GM18909 (cell line): ENCODE results near the gene SLC29A2.
A peak's percentile ranks its signal among the peaks of the same experiment; 100 is the strongest.
"Not testable (repeated sequence)": the region's sequence is repeated elsewhere in the genome, so short reads cannot be mapped to it uniquely, and the experiment has no call there.

Experiments
- ATAC-seq: cut with Tn5 transposase; IDR thresholded peaks from one replicate; pipeline ENCODE4 v1.9.1; 2021; ENCODE audit warnings: mild to moderate bottlenecking; ENCODE audit not compliant: unreplicated experiment, poor library complexity

Gene SLC29A2

GRCh38 chr11:66321606-66322005 is 50.0 kb downstream of the SLC29A2 start:
- no peak for ATAC-seq

GRCh38 chr11:66320748-66321147 is 50.8 kb downstream of the SLC29A2 start:
- not testable (repeated sequence) for ATAC-seq

- not testable (repeated sequence) for ATAC-seq
These were observed 51.3 kb downstream of the SLC29A2 start for GRCh38 chr11:66320289-66320688.

GRCh38 chr11:66318600-66318970 is 53.0 kb downstream of the SLC29A2 start:
- no peak for ATAC-seq

DNA sequence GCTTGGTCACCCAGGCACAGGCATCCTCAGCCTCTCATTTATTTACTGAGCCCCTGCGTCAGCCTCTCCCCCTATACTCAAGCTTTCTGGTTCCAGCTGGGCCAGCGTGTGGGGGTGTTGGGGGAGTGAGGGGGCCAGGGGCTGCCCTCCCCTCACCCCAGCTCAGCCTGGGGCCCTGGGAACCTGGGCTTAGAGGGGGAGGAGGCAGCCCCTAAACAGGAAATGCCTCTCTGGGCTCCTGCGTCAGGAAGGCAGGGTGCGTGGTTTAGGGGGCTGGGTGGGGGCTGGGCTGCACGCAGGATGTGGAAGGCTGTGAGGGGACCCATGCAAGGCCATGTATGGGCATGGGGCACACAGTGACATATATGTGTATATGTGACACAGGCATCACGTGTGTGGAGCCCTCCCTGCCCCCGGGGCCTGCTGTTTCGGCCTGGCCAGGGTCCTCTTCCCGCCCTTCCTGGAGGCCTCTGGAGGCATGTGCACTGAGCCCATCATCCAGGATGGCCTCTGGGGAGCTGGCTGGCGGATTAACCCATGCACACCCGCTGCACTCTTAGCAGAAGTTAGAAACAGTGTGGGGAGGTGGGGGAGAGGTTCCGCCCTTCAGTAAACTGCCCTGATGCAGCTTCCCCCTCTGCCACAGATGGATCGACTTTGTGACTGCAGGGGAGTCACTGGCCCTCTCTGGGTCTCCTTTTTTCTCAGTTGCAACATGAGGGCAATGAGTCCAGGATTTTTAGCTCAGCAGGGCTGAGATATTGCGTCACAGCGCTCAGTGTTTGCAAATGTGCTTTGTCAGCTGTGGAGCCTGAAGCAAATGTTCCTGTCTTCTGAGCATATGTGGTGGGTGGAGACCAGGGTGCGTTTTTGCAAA is 53.6 kb downstream of the SLC29A2 start:
- ATAC-seq, result no peak

GRCh38 chr11:66317322-66317722 is 54.2 kb downstream of the SLC29A2 start:
- ATAC-seq, result no peak

GRCh38 chr11:66316849-66317251 is 54.7 kb downstream of the SLC29A2 start, which contains the start of gene CD248:
Gene CD248, minus strand, starts transcription at chr11:66317044. Its CDS starts 17 bp downstream, at chr11:66317027.
- ATAC-seq, result no peak

DNA sequence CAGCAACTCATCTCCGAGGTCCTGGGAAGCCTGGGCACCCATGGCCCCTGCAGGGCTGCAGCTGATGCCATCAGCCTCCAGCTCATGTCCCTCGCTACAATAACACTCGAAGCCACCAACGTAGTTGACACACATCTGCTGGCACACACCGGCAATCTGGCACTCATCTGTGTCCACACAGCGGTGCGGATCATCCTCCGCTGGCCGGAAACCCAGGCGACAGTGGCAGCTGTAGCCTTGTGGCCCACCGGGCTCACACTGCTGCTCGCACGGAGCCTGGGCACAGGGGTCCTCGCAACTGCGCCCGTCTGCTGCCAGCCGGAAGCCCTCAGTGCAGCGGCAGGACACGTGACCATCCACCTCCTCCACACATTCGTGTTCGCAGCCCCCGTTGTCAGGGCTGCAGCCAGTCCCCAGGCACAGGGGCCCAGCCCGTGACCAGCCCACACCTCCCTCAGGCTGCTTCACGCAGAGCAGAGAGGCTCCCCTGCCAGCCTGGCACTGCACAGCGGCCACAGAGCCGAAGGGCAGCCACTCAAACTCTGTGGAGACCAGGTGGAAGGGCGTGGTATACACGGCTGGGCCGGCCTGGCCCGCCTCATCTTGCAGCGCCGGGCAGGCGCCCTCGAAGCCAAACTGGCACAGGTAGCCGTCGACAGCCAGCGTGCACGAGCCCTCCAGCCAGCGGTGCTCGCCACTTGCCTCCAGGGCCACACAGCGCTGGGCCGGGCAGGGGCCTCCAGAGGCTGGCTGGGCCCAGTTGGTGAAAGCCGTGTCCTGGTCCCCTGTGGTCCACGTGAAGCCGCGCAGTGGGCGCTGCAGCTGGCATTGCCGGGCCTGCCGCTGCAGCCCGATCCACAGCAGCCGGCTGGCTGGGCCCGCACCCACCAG is 55.4 kb downstream of the SLC29A2 start:
- ATAC-seq, result no peak

GRCh38 chr11:66315498-66315885 is 56.1 kb downstream of the SLC29A2 start:
- no peak for ATAC-seq

DNA sequence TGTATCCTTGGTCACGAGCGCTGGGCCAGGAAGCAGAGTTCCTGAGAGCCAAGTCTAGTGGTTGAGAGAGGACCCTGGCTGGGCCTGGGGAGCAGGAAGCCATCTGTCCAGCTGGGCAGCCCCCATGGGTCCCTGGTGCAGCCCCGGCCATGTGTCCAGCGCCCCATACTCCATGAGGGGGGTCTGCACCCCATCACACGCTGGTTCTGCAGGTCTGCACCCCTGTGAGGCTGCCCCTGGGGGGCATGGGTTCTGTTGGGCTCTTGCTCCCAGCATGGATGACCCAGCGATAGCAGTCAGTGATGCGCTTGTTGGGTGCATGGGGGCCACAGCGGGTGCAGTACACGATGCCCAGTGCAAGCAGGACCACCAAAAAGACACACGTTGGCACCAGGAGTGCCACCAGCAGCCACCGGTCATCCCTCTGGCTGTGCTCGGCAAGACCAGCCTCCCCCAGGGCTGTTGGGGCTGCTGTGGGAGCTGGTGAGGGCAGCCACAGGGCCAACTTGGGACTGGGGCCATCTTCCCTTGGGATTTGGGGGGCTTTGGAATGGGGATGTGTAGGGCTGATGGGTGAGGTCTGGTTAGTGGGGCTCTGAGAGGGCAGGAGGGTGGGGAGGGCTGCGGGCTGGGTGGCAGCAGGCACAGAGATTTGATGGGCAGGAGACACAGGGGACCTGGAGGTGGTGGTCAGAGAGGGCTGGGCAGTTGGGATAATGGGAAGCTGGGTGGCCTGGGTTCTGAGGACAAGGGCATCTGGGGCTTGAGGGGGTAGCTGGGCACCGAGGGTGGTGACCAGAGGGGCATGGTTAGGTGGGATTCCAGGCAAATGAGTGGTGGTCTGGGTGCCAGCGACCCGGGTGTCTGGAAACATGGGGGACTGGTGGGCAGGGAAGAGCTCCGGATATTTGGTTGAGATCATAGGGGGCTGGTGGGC is 56.7 kb downstream of the SLC29A2 start:
- no peak for ATAC-seq

DNA sequence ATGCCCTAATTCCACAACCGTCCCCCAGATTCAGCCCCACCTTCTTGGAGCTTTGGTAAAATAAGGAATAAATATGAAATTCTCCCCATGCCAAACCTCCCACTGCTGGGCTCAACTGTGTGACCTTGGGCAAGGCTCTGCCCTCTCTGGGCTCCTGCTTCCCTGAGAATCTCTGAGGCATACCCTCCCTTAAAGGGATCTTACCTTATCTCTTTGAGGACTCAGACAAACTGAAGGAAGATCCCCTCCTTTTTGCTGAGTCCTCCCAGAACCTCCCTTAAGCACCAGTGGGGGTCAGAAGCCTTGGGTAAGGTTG is 57.4 kb downstream of the SLC29A2 start:
- no peak for ATAC-seq

- no peak for ATAC-seq
These were observed 58.0 kb downstream of the SLC29A2 start for GRCh38 chr11:66313321-66314185.

DNA sequence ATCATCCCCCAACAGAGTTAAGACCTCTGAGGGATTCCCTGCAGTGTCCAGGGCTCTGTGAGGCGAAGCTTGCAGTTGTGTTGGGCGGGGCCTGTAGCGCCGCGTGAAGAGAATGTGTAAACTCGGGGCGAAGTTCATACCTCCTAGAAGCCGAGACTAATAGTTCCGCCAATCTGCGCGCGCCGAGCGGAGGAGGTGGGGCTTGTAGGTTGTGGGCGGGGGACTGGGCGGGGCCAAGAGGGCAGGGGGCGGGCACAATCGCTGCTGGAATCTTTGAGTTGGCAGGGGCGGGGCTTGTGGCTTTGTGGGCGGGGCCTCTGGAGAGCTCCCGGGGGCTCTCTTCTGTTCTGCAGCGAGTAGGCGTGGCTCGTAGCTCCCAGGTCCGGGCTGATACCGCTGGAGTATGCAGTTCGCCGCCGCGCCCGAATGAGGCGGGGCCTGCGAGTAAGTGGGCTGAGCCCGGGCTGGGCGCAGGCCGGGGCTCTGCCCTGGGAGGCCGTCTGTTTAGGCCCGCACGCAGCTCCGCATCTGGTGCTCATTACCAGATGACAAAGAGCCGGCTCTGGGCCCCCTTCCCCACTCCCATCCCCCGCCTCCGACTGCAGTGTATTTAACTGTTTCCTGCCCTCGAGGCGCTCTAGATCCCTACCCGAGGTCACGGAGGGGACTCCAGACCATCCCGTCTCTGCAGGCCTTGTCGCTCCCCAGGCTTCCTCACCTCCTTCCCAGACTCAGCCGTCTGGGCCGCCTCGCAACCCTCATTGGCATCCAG is 58.8 kb downstream of the SLC29A2 start:
- peak; percentile 52 for ATAC-seq
